NCI-H510A treated with DMSO at 0.1 percent for 48 hours (cell line): ENCODE measurements around the gene OPA3.

Experiments used
- DNase-seq: peaks from one replicate; lab custom pipeline; 2025; lab: John Stamatoyannopoulos, UW

Gene OPA3

GRCh38 chr19:45598267-45599001 is 13.8 kb upstream of the OPA3 start:
- no peak for DNase-seq

- no peak for DNase-seq
Observed at GRCh38 chr19:45597425-45598111, 13.0 kb upstream of the OPA3 start.

GRCh38 chr19:45595814-45596213 is 11.2 kb upstream of the OPA3 start:
- DNase-seq, result no peak

GRCh38 chr19:45593520-45593919 is 8.9 kb upstream of the OPA3 start:
- no peak for DNase-seq

- DNase-seq, result no peak
Observed at GRCh38 chr19:45592366-45592765, 7.8 kb upstream of the OPA3 start.

- no peak for DNase-seq
Observed at GRCh38 chr19:45591638-45592005, 7.0 kb upstream of the OPA3 start.

GRCh38 chr19:45591004-45591637 is 6.5 kb upstream of the OPA3 start:
- peak; percentile 70 for DNase-seq

- DNase-seq, result no peak
Observed at GRCh38 chr19:45590300-45591003, 5.8 kb upstream of the OPA3 start.

- DNase-seq, result no peak
Observed at GRCh38 chr19:45589768-45590167, 5.2 kb upstream of the OPA3 start.

GRCh38 chr19:45587873-45588272 is 3.3 kb upstream of the OPA3 start:
- no peak for DNase-seq

- DNase-seq, result no peak
Observed at GRCh38 chr19:45585158-45585577, 566 bp upstream of the OPA3 start.

- DNase-seq, result no peak
Observed at GRCh38 chr19:45581576-45581975, 3.0 kb downstream of the OPA3 start.

- DNase-seq, result no peak
Observed at GRCh38 chr19:45578861-45579260, 5.7 kb downstream of the OPA3 start.

- DNase-seq, result no peak
Observed at GRCh38 chr19:45577111-45577905, 7.3 kb downstream of the OPA3 start.

- no peak for DNase-seq
Observed at GRCh38 chr19:45576682-45577081, 7.9 kb downstream of the OPA3 start.

- DNase-seq, result no peak
Observed at GRCh38 chr19:45575216-45575615, 9.4 kb downstream of the OPA3 start.

- DNase-seq, result no peak
Observed at GRCh38 chr19:45574526-45574925, 10.1 kb downstream of the OPA3 start.

- DNase-seq, result no peak
Observed at GRCh38 chr19:45571457-45572220, 13.0 kb downstream of the OPA3 start.

GRCh38 chr19:45569619-45570421 is 14.8 kb downstream of the OPA3 start:
- peak; percentile 29 for DNase-seq

- DNase-seq, result no peak
Observed at GRCh38 chr19:45568732-45569131, 15.9 kb downstream of the OPA3 start.
